Activated naive CD8-positive, alpha-beta T cell treated with anti-CD3 and anti-CD28 coated beads, Interleukin-2, amount 50 U/mL, for 24 hours (primary cell): ENCODE results near the gene ARSA.
A peak's percentile ranks its signal among the peaks of the same experiment; 100 is the strongest.

Source experiments
- ATAC-seq: fragments of 150-1000 bp; cut with Tn5 transposase; one replicate; pipeline ENCODE4 v1.10.0; 2021
- DNase-seq: peaks from one replicate; pipeline ENCODE4 v3.0.0; 2021
- H3K27ac Mint-ChIP-seq: one replicate; pipeline ENCODE4 v1.8.0; 2021; ENCODE audit warnings: mild to moderate bottlenecking, mixed read lengths
- H3K27me3 Mint-ChIP-seq: one replicate; pipeline ENCODE4 v1.8.0; 2021; ENCODE audit warnings: mixed read lengths
- H3K36me3 Mint-ChIP-seq: one replicate; pipeline ENCODE4 v1.8.0; 2021; ENCODE audit warnings: low read depth, mixed read lengths
- H3K4me1 Mint-ChIP-seq: one replicate; pipeline ENCODE4 v1.8.0; 2021; ENCODE audit warnings: mixed read lengths
- H3K4me3 Mint-ChIP-seq: one replicate; pipeline ENCODE4 v1.8.0; 2021; ENCODE audit warnings: mild to moderate bottlenecking, moderate library complexity, mixed read lengths
- H3K9me3 Mint-ChIP-seq: one replicate; pipeline ENCODE4 v1.8.0; 2021; ENCODE audit warnings: mixed read lengths

ARSA gene

DNA sequence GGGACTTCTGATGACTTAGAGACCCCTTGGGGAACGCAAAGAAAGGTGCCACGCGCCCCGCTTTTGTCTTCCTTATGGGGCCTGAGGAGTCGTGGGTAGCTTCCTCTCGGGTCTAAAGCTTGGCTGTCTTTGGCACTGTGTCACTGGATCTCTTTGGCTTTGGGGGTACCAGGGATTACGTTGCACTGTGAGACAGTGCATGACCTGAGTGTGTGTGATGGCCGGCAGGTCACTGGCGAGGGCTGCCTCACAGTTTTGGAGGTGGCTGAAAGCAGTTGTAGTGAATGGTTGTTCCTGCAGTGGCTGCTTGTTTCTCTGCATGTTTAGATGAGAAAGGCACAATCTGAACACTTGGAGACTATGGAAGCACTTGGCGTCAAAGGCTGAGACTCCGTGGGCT lies 5.8 kb upstream of the ARSA start:
- Mint-ChIP-seq H3K4me1 (peaks cover 10% of the 10 kb centered on the region), H3K36me3 (no peaks in the 10 kb centered on the region), H3K9me3 (no peaks in the 10 kb centered on the region), H3K4me3 (no peak overlapping the region), H3K27me3 (no peaks in the 10 kb centered on the region), H3K27ac (no peak overlapping the region)
- no peak for DNase-seq
- ATAC-seq: no peak

DNA sequence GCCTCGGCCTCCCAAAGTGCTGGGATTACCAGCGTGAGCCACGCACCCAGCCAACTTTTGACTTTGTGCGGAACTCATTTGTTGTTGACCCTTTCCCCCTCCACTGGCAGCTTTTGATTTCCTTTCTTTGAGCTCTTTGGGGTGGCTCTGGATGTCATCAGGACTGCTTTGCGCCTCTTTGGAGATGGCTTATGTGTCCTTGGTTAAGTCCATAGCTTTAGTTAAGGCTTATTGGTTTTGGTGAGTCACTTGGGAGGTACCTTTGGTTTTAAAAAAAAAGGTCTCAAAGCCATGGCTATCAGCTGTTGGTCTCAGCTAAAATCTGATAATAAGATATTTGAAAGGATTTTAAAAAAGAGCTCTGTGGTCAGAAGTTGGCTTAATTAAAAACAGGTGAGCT lies 5.1 kb upstream of the ARSA start:
- no peaks in the 10 kb centered on the region for H3K9me3 Mint-ChIP-seq
- no peak overlapping the region for H3K27ac Mint-ChIP-seq
- no peak overlapping the region for H3K4me3 Mint-ChIP-seq
- no peak for ATAC-seq
- no peaks in the 10 kb centered on the region for H3K36me3 Mint-ChIP-seq
- no peak for DNase-seq
- H3K4me1 Mint-ChIP-seq: peaks cover 16% of the 10 kb centered on the region
- no peaks in the 10 kb centered on the region for H3K27me3 Mint-ChIP-seq

DNA sequence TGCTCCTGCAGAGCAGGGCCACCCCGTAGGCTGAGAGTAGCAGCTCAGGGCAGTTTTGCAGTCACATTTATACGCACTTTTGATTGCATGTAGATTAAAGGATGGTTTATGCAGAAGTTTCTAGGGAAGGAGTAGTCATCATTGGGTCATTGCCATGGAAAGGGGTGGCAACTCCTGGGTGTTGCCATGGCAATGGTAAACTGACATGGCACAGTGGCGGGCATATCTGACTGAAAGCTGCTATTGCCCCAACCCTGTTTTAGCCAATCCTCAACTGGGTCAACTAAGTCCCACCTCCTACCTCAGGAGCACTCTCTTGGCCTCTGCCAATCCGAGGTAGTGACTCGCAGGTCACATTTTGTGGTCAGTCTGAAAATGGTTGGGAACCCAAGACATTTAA lies 2.4 kb upstream of the ARSA start:
- Mint-ChIP-seq H3K36me3 (no peaks in the 10 kb centered on the region), H3K27me3 (no peaks in the 10 kb centered on the region), H3K27ac (no peak overlapping the region), H3K4me3 (no peak overlapping the region), H3K4me1 (peaks cover 21% of the 10 kb centered on the region), H3K9me3 (no peaks in the 10 kb centered on the region)
- DNase-seq (no peak), ATAC-seq (no peak)

DNA sequence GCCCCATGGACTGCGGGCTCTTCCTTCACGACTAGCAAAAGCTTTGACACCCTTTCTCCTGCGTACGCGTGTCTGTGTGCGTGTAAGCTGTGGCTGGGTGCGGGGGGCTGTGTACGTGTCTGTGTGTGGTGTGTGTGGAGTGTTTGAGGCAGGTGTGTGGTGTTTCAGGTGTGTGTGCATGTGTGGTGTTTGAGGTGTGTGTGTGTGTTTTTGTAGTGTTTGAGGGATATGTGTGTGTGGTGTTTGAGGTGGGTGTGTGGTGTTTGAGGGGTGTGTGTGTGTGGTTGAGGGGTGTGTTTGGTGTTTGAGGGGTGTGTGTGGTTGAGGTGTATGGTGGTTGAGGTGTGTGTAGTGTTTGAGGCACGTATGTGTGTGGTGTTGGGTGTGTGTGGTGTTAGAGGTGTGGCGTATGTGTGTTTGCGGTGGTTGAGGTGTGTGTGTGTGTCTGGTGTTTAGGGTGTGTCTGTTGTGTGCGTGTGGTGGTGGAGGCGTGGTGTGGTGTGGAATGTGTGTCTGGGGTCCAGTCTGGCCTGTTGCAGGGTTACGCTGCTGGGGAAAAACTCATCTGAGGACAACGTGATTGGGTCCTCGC lies 687 bp upstream of the ARSA start:
- no peaks in the 10 kb centered on the region for H3K27me3 Mint-ChIP-seq
- peaks cover 21% of the 10 kb centered on the region for H3K4me1 Mint-ChIP-seq
- no peaks in the 10 kb centered on the region for H3K36me3 Mint-ChIP-seq
- no peak for ATAC-seq
- no peaks in the 10 kb centered on the region for H3K9me3 Mint-ChIP-seq
- no peak for DNase-seq
- peak overlapping the region; percentile 83 for H3K4me3 Mint-ChIP-seq
- H3K27ac Mint-ChIP-seq: peak overlapping the region; percentile 67

DNA sequence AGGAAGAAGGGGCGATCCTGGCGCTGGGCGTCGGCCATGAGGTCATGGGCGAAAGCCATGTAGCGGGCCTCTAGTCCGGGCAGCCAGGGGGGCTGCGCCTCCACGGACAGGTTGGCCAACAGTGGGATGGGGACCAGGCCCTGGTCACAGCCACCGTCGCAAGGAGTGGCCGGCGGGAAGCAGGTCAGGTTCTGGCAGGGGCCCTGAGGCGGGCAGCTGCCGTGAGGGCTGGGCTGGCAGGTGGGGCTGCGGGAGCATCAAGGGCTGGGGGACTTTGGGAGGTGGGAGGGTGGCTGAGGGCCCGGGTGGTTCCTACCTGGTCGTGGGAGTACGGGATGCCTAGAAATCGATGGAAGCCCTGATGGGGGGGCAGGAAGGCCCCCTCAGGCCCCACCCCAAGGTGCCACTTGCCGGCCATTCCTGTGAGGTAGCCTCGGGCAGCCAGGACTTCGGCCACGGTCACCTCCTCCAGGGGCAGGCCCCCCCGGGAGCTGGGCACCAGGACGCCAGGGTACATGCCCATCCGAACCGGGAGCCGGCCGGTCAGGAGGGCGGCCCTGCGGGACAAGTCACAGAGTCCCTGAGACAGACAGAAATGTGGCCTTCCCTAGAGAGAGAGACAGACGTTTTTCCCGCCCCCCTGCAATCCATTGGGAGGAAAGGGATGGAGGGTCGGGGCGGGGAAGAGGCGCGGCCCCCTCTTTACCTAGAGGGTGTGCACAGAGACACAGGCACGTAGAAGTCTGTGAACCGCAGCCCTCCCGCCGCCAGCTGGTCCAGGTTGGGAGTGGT lies 906 bp downstream of the ARSA start:
- Mint-ChIP-seq H3K27ac (no peak overlapping the region), H3K4me3 (peak overlapping the region; percentile 80), H3K27me3 (no peaks in the 10 kb centered on the region), H3K36me3 (no peaks in the 10 kb centered on the region), H3K4me1 (peaks cover 32% of the 10 kb centered on the region), H3K9me3 (no peaks in the 10 kb centered on the region)
- no peak for DNase-seq
- no peak for ATAC-seq

DNA sequence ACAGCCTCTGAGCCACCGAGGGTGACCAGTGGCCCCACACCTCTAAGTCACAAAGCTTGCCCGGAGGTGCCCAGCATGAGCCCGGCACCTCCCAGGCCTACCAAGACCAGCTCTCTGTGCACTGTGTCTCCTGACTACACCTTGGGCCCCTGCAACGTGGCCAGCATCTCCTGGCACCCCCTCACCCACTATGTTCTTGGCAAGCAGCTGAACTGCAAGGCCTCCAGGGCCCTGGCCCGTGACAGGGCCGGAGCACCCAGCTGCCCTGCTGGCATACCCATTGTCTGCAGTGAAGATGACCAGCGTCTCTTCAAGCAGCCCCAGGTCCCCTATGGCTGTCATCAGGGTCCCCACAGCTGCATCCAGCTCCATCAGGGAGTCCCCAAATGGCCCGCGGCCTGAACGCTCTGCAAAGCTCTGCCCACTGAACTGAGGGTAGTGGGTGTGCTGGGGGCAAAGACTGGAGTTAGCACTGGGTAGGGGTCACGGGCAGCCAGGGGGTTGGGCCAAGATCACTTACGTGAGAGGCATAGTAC lies 1.6 kb downstream of the ARSA start:
- Mint-ChIP-seq H3K27ac (no peak overlapping the region), H3K4me3 (peak overlapping the region; percentile 54)
- ATAC-seq: no peak

DNA sequence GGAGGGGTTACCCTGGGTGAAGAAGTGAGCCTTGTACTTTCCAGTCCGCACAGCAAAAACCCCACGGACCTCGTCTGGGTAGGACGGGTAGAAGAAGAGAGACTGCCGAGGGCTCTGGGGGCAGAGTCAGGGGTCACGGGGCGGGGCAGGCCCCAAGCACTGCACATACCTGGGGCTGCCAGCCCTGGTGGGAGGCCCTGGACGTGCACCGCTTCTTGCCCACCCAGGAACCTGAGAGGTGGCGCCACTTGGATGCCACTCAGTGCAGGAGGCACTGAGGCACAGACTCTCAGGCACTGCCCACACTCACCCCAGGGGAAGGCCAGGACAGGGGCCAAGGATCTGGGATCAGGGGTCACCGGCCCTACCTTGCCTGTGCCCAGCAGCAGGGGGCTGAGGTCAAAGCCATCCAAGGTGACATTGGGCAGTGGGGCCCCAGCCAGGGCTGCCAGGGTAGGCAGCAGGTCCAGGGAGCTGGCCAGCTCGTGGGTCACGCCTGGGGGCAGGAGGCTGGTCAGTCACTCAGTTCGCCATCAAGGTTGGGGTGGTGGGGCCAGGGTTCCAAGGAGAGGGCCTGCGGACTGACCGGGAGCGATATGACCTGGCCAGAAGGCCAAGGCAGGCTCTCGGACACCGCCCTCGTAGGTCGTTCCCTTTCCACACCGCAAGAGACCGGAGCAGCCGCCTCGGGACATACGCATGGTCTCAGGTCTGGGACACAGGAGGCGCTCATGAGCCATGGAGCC lies 2.2 kb downstream of the ARSA start:
- no peak for DNase-seq
- no peaks in the 10 kb centered on the region for H3K27me3 Mint-ChIP-seq
- peaks cover 45% of the 10 kb centered on the region for H3K4me1 Mint-ChIP-seq
- H3K4me3 Mint-ChIP-seq: no peak overlapping the region
- no peak for ATAC-seq
- no peaks in the 10 kb centered on the region for H3K36me3 Mint-ChIP-seq
- H3K9me3 Mint-ChIP-seq: no peaks in the 10 kb centered on the region
- H3K27ac Mint-ChIP-seq: no peak overlapping the region

More for the DNA sequence above, 1.6 kb downstream of the ARSA start:
- no peak for DNase-seq
- no peaks in the 10 kb centered on the region for H3K36me3 Mint-ChIP-seq
- H3K9me3 Mint-ChIP-seq: no peaks in the 10 kb centered on the region
- no peaks in the 10 kb centered on the region for H3K27me3 Mint-ChIP-seq
- peaks cover 39% of the 10 kb centered on the region for H3K4me1 Mint-ChIP-seq

DNA sequence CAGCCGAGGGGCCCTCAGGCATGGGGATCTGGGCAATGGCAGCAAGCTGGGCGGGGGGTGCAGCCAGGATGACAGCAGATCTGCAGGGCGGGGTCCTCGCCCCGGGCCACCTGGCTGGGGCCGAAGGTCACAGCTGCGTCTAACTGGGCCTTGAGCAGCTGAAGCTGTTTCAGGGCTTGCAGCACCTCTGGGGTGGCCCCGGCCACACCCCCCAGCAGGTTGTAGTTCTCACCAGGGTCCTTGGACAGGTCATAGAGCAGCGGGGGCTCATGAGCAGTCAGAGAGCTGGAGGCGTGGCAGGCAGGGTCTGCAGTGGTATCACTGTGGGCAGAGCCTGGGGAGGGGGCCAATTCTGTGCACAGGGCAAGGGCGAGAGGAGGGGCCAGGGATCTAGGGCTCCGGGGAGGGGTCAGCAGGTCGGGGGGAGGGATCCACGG lies 2.8 kb downstream of the ARSA start:
- Mint-ChIP-seq H3K27me3 (no peaks in the 10 kb centered on the region), H3K9me3 (no peaks in the 10 kb centered on the region), H3K4me1 (peaks cover 49% of the 10 kb centered on the region), H3K36me3 (no peaks in the 10 kb centered on the region), H3K27ac (no peak overlapping the region), H3K4me3 (no peak overlapping the region)
- DNase-seq: no peak
- no peak for ATAC-seq

DNA sequence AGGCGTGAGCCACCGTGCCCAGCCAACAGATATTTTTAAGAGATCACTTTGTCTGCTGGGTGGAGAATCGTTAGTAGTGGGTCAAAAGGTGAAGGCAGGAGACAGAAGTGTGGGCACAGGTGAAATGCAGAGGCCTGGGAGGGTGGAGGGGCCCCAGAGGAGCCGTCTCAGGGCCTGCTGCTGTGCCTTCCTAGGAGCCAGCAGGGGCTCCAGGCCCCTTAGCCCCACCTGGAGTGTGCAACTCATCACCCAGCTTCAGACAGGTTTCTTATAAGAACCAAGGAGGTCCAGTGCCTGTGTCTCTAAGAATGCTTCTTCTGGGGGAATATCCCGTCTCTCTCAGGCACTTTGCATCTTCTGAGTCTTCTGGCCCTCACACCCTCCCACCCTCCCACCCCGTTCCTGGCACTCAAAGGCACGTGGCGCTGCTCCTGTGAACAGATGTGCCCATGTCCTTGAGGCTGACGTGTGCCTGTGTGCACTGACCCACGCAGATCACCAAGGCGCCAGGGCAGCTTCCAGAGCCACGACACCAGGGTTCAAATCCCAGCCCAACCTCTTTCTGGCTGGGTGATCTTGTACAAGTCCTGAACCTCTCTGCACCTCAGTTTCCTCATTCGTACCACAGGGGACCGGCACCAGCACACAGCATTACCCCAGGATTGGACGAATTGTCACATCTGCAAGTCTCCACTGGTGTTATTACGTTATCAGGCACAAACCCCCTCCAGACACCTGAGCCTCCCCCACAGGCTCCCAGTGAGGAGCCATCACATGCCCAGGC lies 3.4 kb downstream of the ARSA start:
- Mint-ChIP-seq H3K9me3 (no peaks in the 10 kb centered on the region), H3K4me3 (no peak overlapping the region), H3K36me3 (no peaks in the 10 kb centered on the region), H3K27ac (no peak overlapping the region), H3K27me3 (no peaks in the 10 kb centered on the region), H3K4me1 (peaks cover 52% of the 10 kb centered on the region)
- DNase-seq: no peak
- no peak for ATAC-seq

DNA sequence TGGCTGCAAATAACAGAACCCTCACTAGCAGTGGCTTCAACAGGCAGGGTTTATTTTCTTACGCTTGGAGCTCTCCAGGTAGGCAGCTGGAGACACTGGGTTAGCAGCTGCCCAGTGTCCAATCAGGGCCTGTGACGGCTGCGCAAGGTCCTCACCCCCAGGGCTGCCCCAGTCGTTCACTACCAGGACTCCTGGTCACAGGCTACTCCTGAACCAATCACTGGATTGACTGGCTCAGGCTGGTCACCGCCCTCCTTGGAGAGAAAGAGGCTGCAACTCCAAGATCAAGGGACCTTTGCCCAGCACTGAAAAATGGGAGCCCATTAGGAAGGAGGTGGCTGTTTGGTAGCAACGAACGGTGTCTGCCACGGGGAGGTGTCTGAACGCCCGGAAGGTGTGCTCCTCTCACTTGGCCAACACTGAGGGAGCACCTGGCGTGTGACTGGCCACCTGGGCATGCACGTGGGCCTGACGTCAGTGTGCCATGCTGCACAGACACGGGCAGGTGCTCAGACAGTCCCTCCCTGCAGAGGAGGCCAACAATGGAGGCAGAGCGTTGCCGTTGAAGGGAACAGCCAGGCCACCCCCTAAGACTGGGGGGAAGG lies 5.1 kb downstream of the ARSA start:
- no peak overlapping the region for H3K4me3 Mint-ChIP-seq
- peaks cover 44% of the 10 kb centered on the region for H3K4me1 Mint-ChIP-seq
- no peaks in the 10 kb centered on the region for H3K27me3 Mint-ChIP-seq
- no peak overlapping the region for H3K27ac Mint-ChIP-seq
- ATAC-seq: no peak
- DNase-seq: no peak
- no peaks in the 10 kb centered on the region for H3K9me3 Mint-ChIP-seq
- H3K36me3 Mint-ChIP-seq: no peaks in the 10 kb centered on the region

DNA sequence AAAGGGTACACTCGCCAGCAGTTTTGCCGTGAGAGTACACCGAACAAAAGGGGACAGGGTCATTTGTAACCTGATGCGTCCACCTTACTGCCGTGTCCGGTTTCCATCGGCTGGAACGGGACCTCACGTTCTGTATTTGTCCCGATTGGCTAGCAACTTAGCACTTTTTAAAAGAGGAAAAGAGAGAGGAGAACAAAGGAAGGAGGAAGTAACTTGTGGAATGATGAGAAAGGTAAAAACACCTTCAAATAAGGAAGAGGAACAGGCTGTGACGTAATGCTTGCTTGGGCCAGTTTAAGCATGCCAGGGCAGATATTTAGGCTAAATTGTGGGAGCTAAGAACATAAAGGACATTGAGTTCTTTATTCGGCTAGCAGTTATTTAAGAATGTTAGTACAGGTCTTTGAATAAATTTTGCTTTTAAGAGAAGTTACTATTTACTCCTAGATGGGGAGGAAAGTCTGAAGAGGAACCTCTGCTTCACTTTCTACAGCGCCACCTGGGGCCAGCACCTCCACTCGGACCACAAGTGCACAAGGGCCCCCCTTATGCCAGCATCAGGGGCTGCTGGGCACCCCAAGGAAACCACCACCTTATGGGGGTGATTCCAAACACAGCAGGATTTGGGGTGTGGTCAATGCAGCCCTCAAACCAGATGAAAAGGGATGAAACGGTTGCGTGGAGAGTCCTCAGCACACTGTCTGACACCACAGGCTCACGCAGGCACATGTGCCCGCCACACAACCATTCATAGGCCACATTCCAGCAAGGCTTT lies 5.8 kb downstream of the ARSA start:
- Mint-ChIP-seq H3K9me3 (no peaks in the 10 kb centered on the region), H3K4me1 (peaks cover 44% of the 10 kb centered on the region), H3K27ac (peak overlapping the region; percentile 86), H3K4me3 (peak overlapping the region; percentile 73), H3K36me3 (no peaks in the 10 kb centered on the region), H3K27me3 (peaks cover 1% of the 10 kb centered on the region)
- ATAC-seq (no peak), DNase-seq (peak; percentile 42)

DNA sequence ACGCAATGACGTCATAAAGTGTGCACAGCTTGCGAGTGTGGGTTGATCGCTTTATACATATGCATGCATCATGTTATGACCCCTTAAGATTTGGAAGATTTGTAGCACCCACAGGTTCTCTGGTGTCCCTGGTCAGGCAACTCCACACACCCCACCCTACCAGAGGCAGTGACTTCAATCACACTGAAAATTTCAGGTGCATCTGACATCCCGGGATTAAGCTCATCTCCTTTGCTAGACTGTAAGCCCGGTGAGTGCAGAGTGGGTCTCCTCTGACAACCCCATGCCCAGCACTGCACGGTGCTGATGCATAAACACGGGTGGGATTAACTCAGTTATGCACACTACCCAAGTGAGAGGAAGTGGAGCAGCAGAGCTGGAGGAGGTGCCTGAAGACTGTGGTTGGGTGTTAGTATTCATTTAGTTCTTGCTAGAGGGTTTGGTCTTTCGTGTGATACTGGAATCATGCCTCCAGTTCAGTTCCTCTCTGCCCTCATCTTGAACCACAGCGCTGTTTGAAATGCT lies 6.5 kb downstream of the ARSA start:
- peak; percentile 46 for DNase-seq
- peak; percentile 74 for ATAC-seq

More for the DNA sequence above, 6.5 kb downstream of the ARSA start:
- Mint-ChIP-seq H3K27me3 (peaks cover 1% of the 10 kb centered on the region), H3K9me3 (no peaks in the 10 kb centered on the region), H3K36me3 (no peaks in the 10 kb centered on the region), H3K4me3 (peak overlapping the region; percentile 73), H3K27ac (peak overlapping the region; percentile 86), H3K4me1 (peaks cover 40% of the 10 kb centered on the region)
